K562 (cell line): ENCODE results near the gene SRP72. TPM values are rescaled to one million over a fixed set of nuclear protein-coding genes. Genes with fewer than 3 reads are reported as not detected.
A peak's percentile ranks its signal among the peaks of the same experiment; 100 is the strongest.

Source experiments
- ADNP ChIP-seq: fragments of 200-800 bp; sonication (Bioruptor generic); IDR thresholded peaks from 2 replicates; pipeline ENCODE4 v1.6.1; 2016; ENCODE audit warnings: missing genetic modification characterization, missing compliant biosample characterization
- CAMTA2 ChIP-seq: fragments of 250-450 bp; sonication (Bioruptor Pico); conservative IDR thresholded peaks from 2 replicates; pipeline ENCODE4 v1.5.1; 2022
- CBX1 ChIP-seq: sonication (generic); IDR thresholded peaks from 2 replicates; pipeline ENCODE4 v1.6.1; 2016; ENCODE audit warnings: antibody characterized with exemption, low read depth, mild to moderate bottlenecking
- EZH2 ChIP-seq: IDR thresholded peaks from 2 replicates; pipeline ENCODE4 v1.6.1; 2012; ENCODE audit warnings: low read depth, mild to moderate bottlenecking, inconsistent platforms, low read length, borderline replicate concordance
- FOXA3 ChIP-seq, 2 experiments: fragments of 450-650 bp in 1 of 2; sonication (generic) in 1 of 2; formaldehyde crosslinking; IDR thresholded peaks in 1 of 2; conservative IDR thresholded peaks in 1 of 2; 2 replicates each; pipeline versions ENCODE4 v1.4.0 to v1.8.0; 2020 to 2022; ENCODE audit warnings: mild to moderate bottlenecking in 2 of 2, missing genetic modification reagents in 1 of 2
- HLTF ChIP-seq: fragments of 450-650 bp; IDR thresholded peaks from 2 replicates; pipeline ENCODE4 v1.6.1; 2016
- HMBOX1 ChIP-seq: sonication (generic); IDR thresholded peaks from 2 replicates; pipeline ENCODE4 v1.6.1; 2016
- ILF3 ChIP-seq: fragments of 450-650 bp; IDR thresholded peaks from 2 replicates; pipeline ENCODE4 v1.6.1; 2018; ENCODE audit warnings: antibody characterized with exemption, mild to moderate bottlenecking, moderate library complexity, borderline replicate concordance
- MAFF ChIP-seq: IDR thresholded peaks from 2 replicates; pipeline ENCODE4 v1.6.1; 2012; ENCODE audit warnings: low read length, improper control_type of control experiment
- MLX ChIP-seq, 2 experiments: fragments of 450-650 bp in 1 of 2; sonication (generic) in 1 of 2; formaldehyde crosslinking; conservative IDR thresholded peaks; 2 replicates each; pipeline versions ENCODE4 v1.4.0 to v1.8.1; 2020 to 2022; ENCODE audit warnings: mild to moderate bottlenecking in 1 of 2, missing genetic modification reagents in 1 of 2
- SMAD1 ChIP-seq: fragments of 150-350 bp; IDR thresholded peaks from 2 replicates; pipeline ENCODE4 v1.6.1; 2014; ENCODE audit warnings: low read length, low read depth; ENCODE audit not compliant: partially characterized antibody
- SNIP1 ChIP-seq: fragments of 450-650 bp; IDR thresholded peaks from 2 replicates; pipeline ENCODE4 v1.7.1; 2017; ENCODE audit warnings: low read depth, mild to moderate bottlenecking
- TCF7 ChIP-seq: sonication (generic); IDR thresholded peaks from 2 replicates; pipeline ENCODE4 v1.6.1; 2016; ENCODE audit warnings: antibody characterized with exemption, borderline replicate concordance
- WHSC1 ChIP-seq: IDR thresholded peaks from one replicate; pipeline ENCODE4 v1.6.1; 2012; ENCODE audit warnings: low read length, control low read depth, inconsistent platforms
- ZBTB1 ChIP-seq: sonication (generic); formaldehyde crosslinking; IDR thresholded peaks from 2 replicates; pipeline ENCODE4 v1.8.1; 2023; ENCODE audit warnings: missing genetic modification reagents, low read depth, mild to moderate bottlenecking, borderline replicate concordance
- ZNF407 ChIP-seq: fragments of 450-650 bp; IDR thresholded peaks from 2 replicates; pipeline ENCODE4 v1.6.1; 2016; ENCODE audit warnings: low read depth
- polyA plus RNA-seq, 8 experiments: library from polyadenylated mRNA; depleted of rRNA in 4 of 8; stranded (reverse) in 5 of 8; unstranded in 3 of 8; fragments of >200 nt; fragmentation: Nextera tagmentation in 2 of 8; fragmentation: Illumina TruSeq in 1 of 8; extraction: Ambion mirVana in 2 of 8; extraction: Trizol in 1 of 8; gene quantifications; 2 replicates each; pipeline versions ENCODE4 v1.2.1 to v1.2.3, GENCODE V29; 2011 to 2014; ENCODE audit warnings: inconsistent platforms in 1 of 8, missing spikeins in 1 of 8
- total RNA-seq, 7 experiments: library from RNA; depleted of rRNA in 6 of 7; stranded (reverse); fragments of >200 nt in 6 of 7; fragmentation: Illumina TruSeq in 2 of 7; extraction: Trizol in 2 of 7; gene quantifications; 2 replicates each; pipeline versions ENCODE4 v1.2.1 to v1.2.3, GENCODE V29; 2011 to 2021; ENCODE audit warnings: low replicate concordance in 1 of 7
- TF ChIP-seq, protein P1 (sequence below): sonication (generic); formaldehyde crosslinking; IDR thresholded peaks from 2 replicates; pipeline ENCODE4 v1.9.0; 2022; ENCODE audit warnings: mild to moderate bottlenecking, missing genetic modification reagents

SRP72 gene
- total and polyA plus RNA-seq, 9 of the 15 experiments (the other 6 are each of a cell fraction or from before 2014, with no cell fraction given) = 124 to 341 (median 202) TPM

DNA sequence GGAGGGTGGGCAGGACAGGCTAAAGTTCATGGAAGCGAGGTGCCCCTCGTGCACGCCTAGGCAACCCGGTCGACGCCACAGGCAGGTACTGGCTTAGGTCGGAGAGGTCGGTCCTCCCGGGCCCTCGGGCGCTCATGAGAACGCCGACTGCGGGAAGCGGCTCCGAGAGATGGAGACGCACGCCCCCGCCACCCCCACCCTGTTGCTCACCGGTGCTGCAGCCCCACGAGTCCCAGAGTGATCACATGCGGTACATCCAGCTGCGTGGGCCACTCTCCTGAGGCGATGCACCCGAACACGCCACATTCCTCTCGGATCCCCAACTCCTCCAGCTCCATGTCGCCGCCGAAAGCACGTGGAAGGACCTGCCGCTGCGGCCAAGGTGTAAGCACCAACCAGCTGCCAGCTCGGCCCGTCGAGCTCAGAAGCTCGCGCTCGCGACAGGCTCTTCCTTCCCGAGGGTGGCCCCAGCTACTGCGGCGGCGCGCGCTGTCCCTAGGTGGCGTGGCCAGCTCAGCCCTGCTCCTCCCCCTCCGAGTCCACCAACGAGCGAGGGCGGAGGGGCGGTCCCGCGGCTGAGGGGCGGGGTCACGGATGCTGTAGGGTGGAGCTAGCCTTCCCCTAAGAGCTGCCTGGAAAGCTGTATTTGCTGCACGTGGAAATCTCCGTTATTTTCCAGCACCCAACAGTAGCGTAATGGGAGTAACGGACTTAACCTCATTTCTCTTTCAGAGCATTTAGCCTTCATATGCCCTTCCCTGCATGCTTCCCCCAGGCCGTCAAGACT is 32.1 kb upstream of the SRP72 start, which contains the start of gene PPAT (continued):
- TF ChIP-seq MLX (CRISPR knock-in tag; conservative IDR thresholded peaks at IDR 0.05) (0 out of 4 replicates have a peak, but pooled peaks of 1 of the 2 experiments have one; percentile 47), CAMTA2 (no peak), SMAD1 (no peak), CBX1 (peak; percentile 27; the same call in 1 of the 2 replicates), ZBTB1 (CRISPR knock-in tag) (peak; percentile 38; the same call in 1 of the 2 replicates), MAFF (peak; percentile 14; the same call in 1 of the 2 replicates), ZNF407 (no peak), ILF3 (no peak), FOXA3 (CRISPR knock-in tag; conservative IDR thresholded peaks at IDR 0.05 in 1 of 2, IDR thresholded peaks at IDR 0.05 in 1 of 2) (no peak), ADNP (no peak), TCF7 (no peak), EZH2 (no peak), WHSC1 (no peak), HLTF (no peak; the same call in 1 of the 2 replicates), HMBOX1 (no peak), SNIP1 (peak; percentile 90)
- TF ChIP-seq, protein P1, sequence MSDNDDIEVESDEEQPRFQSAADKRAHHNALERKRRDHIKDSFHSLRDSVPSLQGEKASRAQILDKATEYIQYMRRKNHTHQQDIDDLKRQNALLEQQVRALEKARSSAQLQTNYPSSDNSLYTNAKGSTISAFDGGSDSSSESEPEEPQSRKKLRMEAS (CRISPR knock-in tag) = peak; percentile 98
